WTC11 (cell line): ENCODE results near the gene HEPACAM.

Experiments
- ATF2 ChIP-seq: sonication (generic); formaldehyde crosslinking; IDR thresholded peaks from 2 replicates; pipeline ENCODE4 v1.8.1; 2022; ENCODE audit warnings: low read depth, missing genetic modification reagents, borderline replicate concordance
- CTCF ChIP-seq: fragments of 200-600 bp; IDR thresholded peaks from 2 replicates; pipeline ENCODE4 v1.8.0; 2022; ENCODE audit warnings: antibody characterized with exemption
- E2F1 ChIP-seq: sonication (generic); formaldehyde crosslinking; IDR thresholded peaks from 2 replicates; pipeline ENCODE4 v1.8.0; 2022; ENCODE audit warnings: mild to moderate bottlenecking, missing genetic modification reagents
- ETV6 ChIP-seq: sonication (generic); formaldehyde crosslinking; IDR thresholded peaks from 2 replicates; pipeline ENCODE4 v1.8.1; 2022; ENCODE audit warnings: mild to moderate bottlenecking, missing genetic modification reagents
- FOXP4 ChIP-seq: sonication (generic); formaldehyde crosslinking; IDR thresholded peaks from 2 replicates; pipeline ENCODE4 v1.8.0; 2022; ENCODE audit warnings: mild to moderate bottlenecking, missing genetic modification reagents
- SP1 ChIP-seq: sonication (generic); formaldehyde crosslinking; conservative IDR thresholded peaks from 2 replicates; pipeline ENCODE4 v1.8.1; 2022; ENCODE audit warnings: missing genetic modification reagents
- TCF7 ChIP-seq: sonication (generic); formaldehyde crosslinking; IDR thresholded peaks from 2 replicates; pipeline ENCODE4 v1.8.0; 2022; ENCODE audit warnings: mild to moderate bottlenecking, low read depth, missing genetic modification reagents, moderate library complexity
- TEAD1 ChIP-seq: sonication (generic); formaldehyde crosslinking; IDR thresholded peaks from 2 replicates; pipeline ENCODE4 v1.8.0; 2022; ENCODE audit warnings: mild to moderate bottlenecking, missing genetic modification reagents
- USF1 ChIP-seq: sonication (generic); formaldehyde crosslinking; IDR thresholded peaks from 2 replicates; pipeline ENCODE4 v1.8.0; 2022; ENCODE audit warnings: mild to moderate bottlenecking, missing genetic modification reagents
- ZBTB21 ChIP-seq: sonication (generic); formaldehyde crosslinking; IDR thresholded peaks from 2 replicates; pipeline ENCODE4 v1.8.1; 2023; ENCODE audit warnings: mild to moderate bottlenecking, missing genetic modification reagents, borderline replicate concordance
- ZBTB43 ChIP-seq: sonication (generic); formaldehyde crosslinking; IDR thresholded peaks from 2 replicates; pipeline ENCODE4 v1.8.1; 2023; ENCODE audit warnings: mild to moderate bottlenecking, missing genetic modification reagents
- ZNF281 ChIP-seq: sonication (generic); formaldehyde crosslinking; IDR thresholded peaks from 2 replicates; pipeline ENCODE4 v1.8.0; 2023; ENCODE audit warnings: mild to moderate bottlenecking, missing genetic modification reagents

- TF ChIP-seq ETV6 (CRISPR knock-in tag), result no peak
- no peak for TF ChIP-seq TEAD1
- TF ChIP-seq CTCF, result no peak
- no peak for TF ChIP-seq TCF7 (CRISPR knock-in tag)
- no peak for TF ChIP-seq ZBTB21 (CRISPR knock-in tag)
- no peak for TF ChIP-seq ZNF281 (CRISPR knock-in tag)
- no peak for TF ChIP-seq USF1 (CRISPR knock-in tag)
- no peak for TF ChIP-seq SP1 (CRISPR knock-in tag)
- no peak for TF ChIP-seq FOXP4 (CRISPR knock-in tag)
- no peak for TF ChIP-seq ATF2 (CRISPR knock-in tag)
- no peak for TF ChIP-seq E2F1 (CRISPR knock-in tag)
- no peak for TF ChIP-seq ZBTB43 (CRISPR knock-in tag)
Measured at GRCh38 chr11:124955035-124955434, 19.2 kb upstream of the HEPACAM start.
